Right lobe of liver (tissue), 4 donors: ENCODE data around the gene GRHL3.

ENCODE experiments used
- CTCF ChIP-seq, 4 donors: fragments of 200-600 bp in 3 of 4; fragments of 450-650 bp in 1 of 4; IDR thresholded peaks; one replicate each; pipeline versions ENCODE4 v1.5.1 to v1.8.0; 2016 to 2022; ENCODE audit warnings: antibody characterized with exemption in 4 of 4, mild to moderate bottlenecking in 2 of 4
- POLR2A ChIP-seq: fragments of 450-650 bp; IDR thresholded peaks from one replicate; pipeline ENCODE4 v1.6.1; 2017; ENCODE audit warnings: antibody characterized with exemption, mild to moderate bottlenecking
- donor health status: DM: no; HTN: no; CAD: no.
- donor health status: DM: no; HTN: no; CAD: no.
- donor health status: DM: no; HTN: yes; CAD: no.

- TF ChIP-seq CTCF (IDR thresholded peaks at IDR 0.05) (no peak), POLR2A (no peak)
Measured at GRCh38 chr1:24349891-24350290, 30.7 kb downstream of the GRHL3 start.
